Medulla oblongata (tissue), 1 donor: ENCODE data around the gene CCDC57.

Experiments
- DNase-seq: peaks from one replicate; pipeline ENCODE4 v3.0.0-alpha.2; 2015; ENCODE audit errors: extremely low spot score

CCDC57 gene

GRCh38 chr17:82246365-82247181, 33.9 kb upstream of the CCDC57 start:
- DNase-seq = no peak

- no peak for DNase-seq
Measured at GRCh38 chr17:82246040-82246364, 33.4 kb upstream of the CCDC57 start.

- no peak for DNase-seq
Measured at GRCh38 chr17:82245134-82246039, 32.7 kb upstream of the CCDC57 start.

GRCh38 chr17:82244413-82245133, 31.9 kb upstream of the CCDC57 start:
- DNase-seq = no peak

GRCh38 chr17:82243648-82244412, 31.2 kb upstream of the CCDC57 start:
- no peak for DNase-seq

GRCh38 chr17:82242977-82243647, 30.5 kb upstream of the CCDC57 start:
- peak; percentile 86 for DNase-seq

GRCh38 chr17:82242698-82242976, 30.0 kb upstream of the CCDC57 start:
- no peak for DNase-seq

- no peak for DNase-seq
Measured at GRCh38 chr17:82241926-82242697, 29.5 kb upstream of the CCDC57 start.

- peak; percentile 89 for DNase-seq
Measured at GRCh38 chr17:82241183-82241925, 28.7 kb upstream of the CCDC57 start.

- DNase-seq = no peak
Measured at GRCh38 chr17:82240506-82241182, 28.0 kb upstream of the CCDC57 start.

- no peak for DNase-seq
Measured at GRCh38 chr17:82239926-82240505, 27.4 kb upstream of the CCDC57 start.

- no peak for DNase-seq
Measured at GRCh38 chr17:82239401-82239925, 26.8 kb upstream of the CCDC57 start.

- DNase-seq = no peak
Measured at GRCh38 chr17:82238472-82239201, 26.0 kb upstream of the CCDC57 start.

GRCh38 chr17:82237746-82238471, 25.3 kb upstream of the CCDC57 start:
- peak; percentile 69 for DNase-seq

GRCh38 chr17:82237083-82237745, 24.6 kb upstream of the CCDC57 start:
- DNase-seq = no peak

GRCh38 chr17:82236142-82236971, 23.7 kb upstream of the CCDC57 start:
- peak; percentile 78 for DNase-seq
